Esophagus (tissue), 2 donors: ENCODE measurements around the gene TMEM135. TPM values are rescaled to one million over a fixed set of nuclear protein-coding genes. Genes with fewer than 3 reads are reported as not detected.
A peak's percentile ranks its signal among the peaks of the same experiment; 100 is the strongest.
"Not testable (repeated sequence)": the region's sequence is repeated elsewhere in the genome, so short reads cannot be mapped to it uniquely, and the experiment has no call there.

Experiments used
- H3K27ac ChIP-seq, 2 donors: one replicate each; pipeline ENCODE4 v1.5.1; 2013; ENCODE audit warnings: low read depth in 2 of 2, mild to moderate bottlenecking in 2 of 2, inconsistent platforms in 1 of 2, low read length in 1 of 2, moderate library complexity in 1 of 2
- H3K27me3 ChIP-seq, 2 donors: one replicate each; pipeline ENCODE4 v1.6.1; 2013; ENCODE audit warnings: low read length in 2 of 2, control low read depth in 1 of 2, mild to moderate bottlenecking in 1 of 2; ENCODE audit not compliant: insufficient read depth in 2 of 2, control insufficient read depth in 1 of 2
- H3K36me3 ChIP-seq, 2 donors: one replicate each; pipeline ENCODE4 v1.6.1; 2013; ENCODE audit warnings: low read length in 1 of 2; ENCODE audit not compliant: control insufficient read depth in 2 of 2, insufficient read depth in 2 of 2
- H3K4me1 ChIP-seq, 2 donors: one replicate each; pipeline ENCODE4 v1.6.1; 2013; ENCODE audit warnings: low read length in 1 of 2; ENCODE audit not compliant: control insufficient read depth in 2 of 2, insufficient read depth in 2 of 2
- H3K4me3 ChIP-seq, 2 donors: one replicate each; pipeline ENCODE4 v1.5.1; 2013; ENCODE audit warnings: low read length in 2 of 2, mild to moderate bottlenecking in 2 of 2, low read depth in 1 of 2, moderate library complexity in 1 of 2
- H3K9me3 ChIP-seq, 2 donors: one replicate each; pipeline ENCODE4 v1.6.1; 2013; ENCODE audit warnings: mild to moderate bottlenecking in 2 of 2, low read depth in 1 of 2, low read length in 1 of 2, moderate library complexity in 1 of 2; ENCODE audit not compliant: control insufficient read depth in 2 of 2, insufficient read depth in 1 of 2
- WGBS, 2 donors: extraction: QIAGEN DNeasy Blood & Tissue Kit; methylation state at CpG; one replicate each; pipeline ENCODE4 v1.1.7; 2013; 5-methylcytosine and 5-hydroxymethylcytosine counted together
- polyA plus RNA-seq, 2 donors: library from polyadenylated mRNA; stranded (reverse); fragments of 200-250 nt; gene quantifications; one replicate each; pipeline ENCODE4 v1.2.3, GENCODE V29; 2013
- donor health status: healthy with polysubstance abuse.
- donor health status: Bipolar disorder and iron deficiency.

TMEM135 gene
- 1 to 10 TPM; 2.2 to 2.6 TPM for polyA plus RNA-seq

DNA sequence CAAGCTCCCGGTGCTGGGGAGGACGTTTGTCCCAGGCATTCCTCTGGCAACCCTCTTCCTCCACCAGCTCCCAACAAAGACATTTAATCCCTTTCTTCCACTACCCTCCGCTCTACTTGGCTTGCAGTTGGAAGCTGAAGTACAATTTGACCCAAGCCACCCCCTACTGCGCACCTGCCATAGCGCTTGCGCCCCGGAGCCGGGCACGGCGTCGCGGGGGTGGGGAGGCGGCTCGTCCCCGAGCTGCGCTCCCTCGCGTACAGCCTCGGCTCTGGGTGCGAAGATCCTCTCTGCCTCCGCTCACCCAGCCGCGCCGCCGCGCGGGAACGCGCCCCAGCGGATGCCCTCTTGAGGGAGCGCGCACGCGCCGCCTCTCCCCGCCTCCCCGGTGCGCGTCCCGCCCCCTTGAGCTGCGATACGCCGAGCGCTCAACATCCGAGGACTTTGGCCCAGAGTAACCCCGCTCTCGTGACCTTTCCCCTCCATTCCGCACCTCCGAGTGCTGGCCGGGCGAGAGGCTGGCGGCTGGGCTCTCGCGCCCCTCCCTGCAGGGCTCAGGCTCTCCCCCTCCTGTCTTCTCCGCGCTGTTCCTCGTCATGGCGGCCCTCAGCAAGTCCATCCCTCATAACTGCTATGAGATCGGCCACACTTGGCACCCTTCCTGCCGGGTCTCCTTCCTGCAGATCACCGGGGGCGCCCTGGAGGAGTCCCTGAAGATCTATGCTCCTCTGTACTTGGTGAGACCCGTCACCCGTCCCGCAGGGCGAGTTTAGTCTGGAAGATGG lies at the start of gene TMEM135:
TMEM135 (plus strand) TSS at position 485 of the 785 bp plus-strand sequence; CDS start at position 597, 112 bp downstream.
- Histone ChIP-seq H3K36me3 (no peaks in the 10 kb centered on the region), H3K4me1 (no peaks in the 10 kb centered on the region), H3K4me3 (peak within 1 kb of the TSS; percentile 75 to 88), H3K9me3 (no peaks in the 10 kb centered on the region), H3K27me3 (no peaks in the 10 kb centered on the region), H3K27ac (peak within 1 kb of the TSS; percentile 71 to 72)
- WGBS, 2 donors: 1% methylated on average over 51 to 66 of the region's 66 CpGs

DNA sequence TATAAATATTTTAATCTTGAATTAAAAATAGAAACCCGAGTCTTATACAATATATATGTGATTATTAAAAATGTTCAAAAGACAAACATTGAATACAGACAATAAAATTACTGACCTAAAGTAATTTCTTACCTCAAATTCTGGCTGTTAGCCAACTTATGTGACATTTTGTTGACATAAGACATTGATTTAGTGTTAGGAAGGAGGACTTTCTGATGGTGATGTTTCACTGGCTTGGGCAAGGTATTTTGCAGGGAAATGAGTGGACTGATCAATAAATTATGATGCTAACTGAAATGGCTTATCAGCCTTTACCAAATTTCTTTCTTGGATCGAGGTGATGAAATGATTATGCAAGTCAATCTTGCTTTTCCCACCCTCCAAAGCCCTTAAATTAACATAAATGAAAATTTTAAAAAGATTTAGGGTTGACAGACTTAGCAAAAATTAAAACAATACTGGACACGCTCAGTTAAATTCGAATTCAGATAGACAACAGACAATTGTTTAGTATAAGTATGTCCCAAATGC lies 49.3 kb upstream of the TMEM135 start:
- H3K27me3 ChIP-seq: no peaks in the 10 kb centered on the region
- no peaks in the 10 kb centered on the region for H3K36me3 ChIP-seq
- 77 to 79% methylated on average over 4 of the region's 4 CpGs for WGBS, 2 donors
- H3K27ac ChIP-seq: no peak overlapping the region
- H3K4me1 ChIP-seq: no peaks in the 10 kb centered on the region
- no peak overlapping the region for H3K4me3 ChIP-seq
- H3K9me3 ChIP-seq: no peaks in the 10 kb centered on the region

DNA sequence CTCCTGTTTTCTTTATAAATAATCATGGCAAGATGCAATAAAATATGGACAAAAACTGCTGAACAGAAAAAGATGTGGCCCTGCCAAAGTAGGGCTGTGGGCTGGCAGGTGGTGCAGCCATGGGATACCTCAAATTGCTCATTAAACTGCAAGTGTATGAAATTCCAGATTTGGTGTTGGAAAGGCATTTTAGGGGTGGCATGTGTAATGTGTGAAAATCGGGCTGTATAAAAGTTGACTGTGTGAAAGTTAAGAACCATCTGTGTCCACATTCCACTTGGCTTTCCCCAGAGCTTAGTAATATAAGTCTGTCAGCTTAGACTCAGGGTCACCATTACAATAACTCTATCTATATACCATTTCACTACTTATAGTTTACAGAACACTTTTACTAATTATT lies 47.7 kb upstream of the TMEM135 start:
- H3K27me3 ChIP-seq: no peaks in the 10 kb centered on the region
- no peaks in the 10 kb centered on the region for H3K9me3 ChIP-seq
- H3K4me1 ChIP-seq: no peaks in the 10 kb centered on the region
- 39 to 51% methylated on average over 1 of the region's 1 CpG for WGBS, 2 donors
- H3K4me3 ChIP-seq: no peak overlapping the region
- H3K36me3 ChIP-seq: no peaks in the 10 kb centered on the region
- H3K27ac ChIP-seq: no peak overlapping the region

DNA sequence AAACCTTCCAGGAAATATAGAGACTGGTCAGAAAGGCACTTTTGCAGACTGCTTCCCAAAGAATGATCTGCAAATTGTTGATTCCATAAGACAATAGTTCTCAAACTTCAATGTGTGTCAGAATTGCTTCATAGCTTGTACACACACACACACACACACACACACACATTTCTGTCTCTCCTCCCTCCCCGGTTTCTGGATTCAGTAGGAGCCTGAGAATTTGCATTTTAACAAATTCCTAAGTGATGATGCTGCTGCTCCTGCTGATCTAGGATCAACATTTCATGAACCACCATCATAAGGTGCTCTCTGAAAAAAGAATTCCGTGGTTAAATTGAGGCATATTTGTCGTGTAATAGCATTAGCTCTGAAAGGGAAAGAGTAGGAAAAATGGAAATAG lies 47.2 kb upstream of the TMEM135 start:
- 56 to 62% methylated on average over 3 of the region's 3 CpGs for WGBS, 2 donors
- Histone ChIP-seq H3K36me3 (no peaks in the 10 kb centered on the region), H3K9me3 (no peaks in the 10 kb centered on the region), H3K4me3 (no peak overlapping the region), H3K4me1 (no peaks in the 10 kb centered on the region), H3K27ac (no peak overlapping the region), H3K27me3 (no peaks in the 10 kb centered on the region)

DNA sequence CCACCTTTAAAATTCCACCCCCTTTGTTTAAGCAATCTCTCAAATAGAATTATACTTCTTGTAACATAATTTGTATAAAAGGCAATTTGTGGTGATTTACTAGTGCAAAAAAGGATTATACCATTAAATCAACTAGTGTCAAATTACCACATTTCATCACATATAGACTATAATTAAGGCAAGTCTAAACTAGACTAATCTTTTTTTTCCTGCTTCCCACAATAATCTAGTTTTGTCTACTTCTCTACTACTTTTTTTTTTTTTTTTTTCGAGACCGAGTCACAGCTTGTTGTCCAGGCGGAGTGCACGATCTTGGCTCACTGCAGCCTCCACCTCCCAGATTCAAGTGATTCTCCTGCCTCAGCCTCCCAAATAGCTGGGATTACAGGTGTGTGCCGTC lies 46.4 kb upstream of the TMEM135 start:
- WGBS, 2 donors: 50 to 77% methylated on average over 5 of the region's 5 CpGs
- Histone ChIP-seq H3K9me3 (no peaks in the 10 kb centered on the region), H3K4me1 (no peaks in the 10 kb centered on the region), H3K27me3 (no peaks in the 10 kb centered on the region), H3K27ac (no peak overlapping the region), H3K36me3 (no peaks in the 10 kb centered on the region), H3K4me3 (no peak overlapping the region)

DNA sequence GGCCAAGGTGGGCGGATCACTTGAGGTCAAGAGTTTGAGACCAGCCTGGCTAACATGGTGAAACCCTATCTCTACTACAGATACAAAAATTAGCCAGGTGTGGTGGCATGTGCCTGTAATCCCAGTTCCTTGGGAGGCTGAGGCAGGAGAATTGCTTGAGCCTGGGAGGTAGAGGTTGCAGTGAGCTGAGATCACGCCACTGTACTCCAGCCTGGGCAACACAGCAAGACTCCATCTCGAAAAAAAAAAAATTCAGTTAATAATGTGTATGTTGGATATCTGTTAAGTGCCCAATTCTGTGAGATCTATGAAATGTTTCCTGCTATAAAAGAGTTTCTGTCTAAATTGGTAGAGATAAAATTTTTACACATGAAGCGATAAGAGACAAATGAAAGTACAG lies 45.4 kb upstream of the TMEM135 start:
- not testable (repeated sequence) for H3K9me3 ChIP-seq, H3K4me3 ChIP-seq, H3K27me3 ChIP-seq, H3K27ac ChIP-seq, H3K4me1 ChIP-seq, H3K36me3 ChIP-seq
- WGBS, 2 donors: 96 to 97% methylated on average over 4 of the region's 4 CpGs

DNA sequence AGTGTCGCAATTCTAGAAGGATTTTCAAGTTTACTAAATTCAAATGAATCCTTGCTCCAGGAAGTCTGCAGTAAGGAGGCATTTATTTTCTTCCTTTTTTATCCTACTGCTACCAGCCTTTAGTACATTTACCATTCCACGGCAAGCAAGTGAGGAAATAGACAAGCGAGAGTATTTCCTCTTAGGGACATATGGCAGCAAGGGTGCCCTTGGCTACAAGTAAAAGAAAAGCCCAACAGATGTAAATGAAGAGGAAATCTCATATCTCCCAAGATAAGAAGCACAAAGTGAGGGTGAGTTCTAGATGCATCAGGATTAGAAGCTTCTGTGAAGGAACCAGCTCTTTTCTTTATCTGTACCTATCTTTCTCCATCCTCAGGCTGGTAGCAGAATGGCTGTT lies 44.7 kb upstream of the TMEM135 start:
- 86 to 87% methylated on average over 3 of the region's 3 CpGs for WGBS, 2 donors
- no peaks in the 10 kb centered on the region for H3K4me1 ChIP-seq
- no peak overlapping the region for H3K4me3 ChIP-seq
- H3K9me3 ChIP-seq: no peaks in the 10 kb centered on the region
- no peaks in the 10 kb centered on the region for H3K27me3 ChIP-seq
- H3K36me3 ChIP-seq: no peaks in the 10 kb centered on the region
- no peak overlapping the region for H3K27ac ChIP-seq

DNA sequence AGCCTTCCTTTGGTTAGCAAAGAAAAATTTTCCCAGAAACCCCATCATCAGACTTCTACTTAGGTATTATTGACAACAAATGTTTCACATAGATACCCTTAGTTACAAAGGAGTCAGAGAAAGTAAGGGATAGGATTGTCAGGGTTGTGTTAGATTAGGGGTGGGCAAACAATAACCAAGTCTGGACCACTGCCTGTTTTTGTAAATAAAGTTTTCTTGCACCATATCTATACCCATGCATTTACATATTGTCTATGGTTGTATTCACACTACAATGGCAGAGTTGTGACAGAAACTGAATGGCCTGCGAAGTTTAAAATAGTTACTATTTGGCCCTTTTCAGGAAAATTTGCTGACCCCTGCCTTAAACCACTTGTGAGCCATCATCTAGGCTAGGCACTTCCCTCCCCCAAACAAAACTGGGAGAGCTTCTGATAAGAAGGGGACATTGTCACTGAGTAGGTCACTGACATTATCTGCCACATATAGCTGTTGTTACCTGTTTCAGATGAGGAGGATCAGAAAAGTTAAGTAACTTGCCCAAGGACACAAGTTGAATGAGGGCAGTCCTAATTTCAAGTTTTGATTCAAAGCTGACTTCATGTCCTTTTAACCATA lies 40.7 kb upstream of the TMEM135 start:
- Histone ChIP-seq H3K4me1 (no peaks in the 10 kb centered on the region), H3K27ac (no peak overlapping the region), H3K36me3 (no peaks in the 10 kb centered on the region), H3K27me3 (no peaks in the 10 kb centered on the region), H3K4me3 (no peak overlapping the region), H3K9me3 (no peaks in the 10 kb centered on the region)
- WGBS, 2 donors: 100% methylated on average over 1 of the region's 1 CpG

DNA sequence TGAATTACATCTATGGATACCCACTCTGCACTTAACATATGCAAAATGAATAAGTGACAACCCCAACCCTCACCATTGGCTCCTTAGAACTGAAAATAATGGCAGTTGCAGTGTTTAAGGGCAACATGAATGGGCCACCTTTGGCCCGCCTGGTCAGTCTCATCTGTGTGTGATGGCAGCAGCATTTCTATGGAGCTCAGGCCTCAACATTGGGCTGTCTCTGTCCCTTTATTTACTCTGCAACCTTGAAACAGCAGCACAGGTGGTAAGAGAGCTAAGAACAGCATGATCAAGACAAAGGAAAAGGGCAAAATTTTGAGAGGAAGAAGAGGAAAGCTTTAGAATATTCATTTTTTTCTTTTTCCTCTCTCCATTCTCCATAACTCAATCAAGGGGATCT lies 38.3 kb upstream of the TMEM135 start:
- no peaks in the 10 kb centered on the region for H3K4me1 ChIP-seq
- no peaks in the 10 kb centered on the region for H3K36me3 ChIP-seq
- no peak overlapping the region for H3K27ac ChIP-seq
- no peaks in the 10 kb centered on the region for H3K27me3 ChIP-seq
- WGBS, 2 donors: 98 to 100% methylated on average over 1 of the region's 1 CpG
- no peak overlapping the region for H3K4me3 ChIP-seq
- H3K9me3 ChIP-seq: no peaks in the 10 kb centered on the region
